Measurements from ENCODE around the gene MIGA1.
A peak's percentile ranks its signal among the peaks of the same experiment; 100 is the strongest.

Gene MIGA1

GRCh38 chr1:77741316-77741715 is 38.1 kb upstream of the MIGA1 start:
- TF ChIP-seq MAX (IDR thresholded peaks at IDR 0.05) = no peak
- no peak for TF ChIP-seq TEAD4 (IDR thresholded peaks at IDR 0.05)

- TF ChIP-seq CREB1 (IDR thresholded peaks at IDR 0.05; ENCODE audit: low read depth) = no peak
- peak; percentile 36; the same call in 1 of the 2 replicates for TF ChIP-seq NFIC (IDR thresholded peaks at IDR 0.05)
- TF ChIP-seq REST (IDR thresholded peaks at IDR 0.05; ENCODE audit: low read depth) = no peak
- no peak for TF ChIP-seq ZBTB7A (IDR thresholded peaks at IDR 0.05; ENCODE audit: low read depth)
These were observed 37.4 kb upstream of the MIGA1 start for GRCh38 chr1:77742011-77742555.

GRCh38 chr1:77744576-77744975 is 34.9 kb upstream of the MIGA1 start:
- TF ChIP-seq CREB1 (IDR thresholded peaks at IDR 0.05; ENCODE audit: low read depth) (no peak), MAX (IDR thresholded peaks at IDR 0.05) (peak; percentile 87), TAF1 (IDR thresholded peaks at IDR 0.05; ENCODE audit: low read depth) (no peak), NFIC (IDR thresholded peaks at IDR 0.05) (0 out of 2 replicates have a peak, but pooled peaks have one; percentile 19), USF1 (IDR thresholded peaks at IDR 0.05) (peak; percentile 51; the same call in 1 of the 2 replicates), ZBTB7A (IDR thresholded peaks at IDR 0.05; ENCODE audit: low read depth) (no peak), RAD21 (IDR thresholded peaks at IDR 0.05; ENCODE audit: low read depth) (peak; percentile 22; the same call in 1 of the 2 replicates), EP300 (IDR thresholded peaks at IDR 0.05; ENCODE audit: borderline replicate concordance) (no peak), FOXM1 (IDR thresholded peaks at IDR 0.05; ENCODE audit: borderline replicate concordance, low read depth) (no peak), REST (IDR thresholded peaks at IDR 0.05; ENCODE audit: low read depth) (no peak), TEAD4 (IDR thresholded peaks at IDR 0.05) (0 out of 2 replicates have a peak, but pooled peaks have one; percentile 33), EGR1 (IDR thresholded peaks at IDR 0.05) (no peak), TCF12 (IDR thresholded peaks at IDR 0.05; ENCODE audit: low read depth) (no peak), YY1 (IDR thresholded peaks at IDR 0.05; ENCODE audit: low read depth) (no peak), CEBPB (IDR thresholded peaks at IDR 0.05) (no peak)

GRCh38 chr1:77756052-77756754 is 23.2 kb upstream of the MIGA1 start:
- TF ChIP-seq CREB1 (IDR thresholded peaks at IDR 0.05; ENCODE audit: low read depth) = no peak
- TF ChIP-seq ZBTB7A (IDR thresholded peaks at IDR 0.05; ENCODE audit: low read depth) = no peak
- no peak for TF ChIP-seq YY1 (IDR thresholded peaks at IDR 0.05; ENCODE audit: low read depth)
- no peak for TF ChIP-seq TEAD4 (IDR thresholded peaks at IDR 0.05)
- TF ChIP-seq TCF12 (IDR thresholded peaks at IDR 0.05; ENCODE audit: low read depth) = no peak
- TF ChIP-seq CEBPB (IDR thresholded peaks at IDR 0.05) = no peak
- no peak for TF ChIP-seq RAD21 (IDR thresholded peaks at IDR 0.05; ENCODE audit: low read depth)
- TF ChIP-seq NFIC (IDR thresholded peaks at IDR 0.05) = no peak
- no peak for TF ChIP-seq FOXM1 (IDR thresholded peaks at IDR 0.05; ENCODE audit: borderline replicate concordance, low read depth)
- no peak for TF ChIP-seq EGR1 (IDR thresholded peaks at IDR 0.05)
- TF ChIP-seq USF1 (IDR thresholded peaks at IDR 0.05) = no peak
- TF ChIP-seq REST (IDR thresholded peaks at IDR 0.05; ENCODE audit: low read depth) = no peak
- TF ChIP-seq TAF1 (IDR thresholded peaks at IDR 0.05; ENCODE audit: low read depth) = no peak
- no peak for TF ChIP-seq EP300 (IDR thresholded peaks at IDR 0.05; ENCODE audit: borderline replicate concordance)
- no peak for TF ChIP-seq MAX (IDR thresholded peaks at IDR 0.05)
